ES-I3 (cell line): Measurements from ENCODE around the gene ZNF662.
"Not testable (repeated sequence)": the region's sequence is repeated elsewhere in the genome, so short reads cannot be mapped to it uniquely, and the experiment has no call there.

Experiments used
- H3K36me3 ChIP-seq: 2 replicates; pipeline ENCODE4 v1.6.1; 2013; ENCODE audit warnings: mild to moderate bottlenecking, low read length, control low read depth, moderate library complexity; ENCODE audit not compliant: insufficient read depth
- H3K4me1 ChIP-seq: 2 replicates; pipeline ENCODE4 v1.6.1; 2013; ENCODE audit warnings: mild to moderate bottlenecking, control low read depth, low read length; ENCODE audit not compliant: insufficient read depth
- H3K9ac ChIP-seq: 2 replicates; pipeline ENCODE4 v1.6.1; 2013; ENCODE audit warnings: low read depth, mild to moderate bottlenecking, low read length, moderate library complexity
- H3K9me3 ChIP-seq: 2 replicates; pipeline ENCODE4 v1.6.1; 2013; ENCODE audit warnings: mild to moderate bottlenecking, low read length, moderate library complexity; ENCODE audit not compliant: control insufficient read depth, insufficient read depth

The ZNF662 gene

GRCh38 chr3:42877881-42878280 lies 28.1 kb upstream of the ZNF662 start:
- Histone ChIP-seq H3K9ac (no peak overlapping the region), H3K9me3 (no peaks in the 10 kb centered on the region), H3K36me3 (no peaks in the 10 kb centered on the region), H3K4me1 (peaks cover 4% of the 10 kb centered on the region; the same call in 1 of the 2 replicates)

DNA sequence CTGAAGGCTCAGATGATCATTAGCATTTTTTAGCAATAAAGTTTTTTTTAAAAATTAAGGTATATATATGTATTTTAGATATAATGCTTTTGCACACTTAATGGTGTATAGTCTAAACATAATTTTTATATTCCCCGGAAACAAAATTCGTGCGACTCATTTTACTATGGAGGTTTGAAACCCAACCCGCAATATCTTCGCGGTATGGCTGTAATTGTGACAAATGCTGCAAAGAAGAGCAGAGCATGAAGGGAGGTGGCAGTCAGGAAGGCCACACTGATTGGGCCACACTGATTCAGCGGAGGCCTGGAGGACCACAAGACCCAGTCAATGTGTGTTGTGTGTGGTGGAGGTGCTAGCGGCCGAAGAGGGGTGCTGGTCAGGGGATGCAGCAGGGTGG lies 25.8 kb upstream of the ZNF662 start:
- H3K36me3 ChIP-seq, result no peaks in the 10 kb centered on the region
- H3K9ac ChIP-seq, result peak overlapping the region; percentile 47; the same call in 1 of the 2 replicates
- H3K4me1 ChIP-seq, result peaks cover 4% of the 10 kb centered on the region; the same call in 1 of the 2 replicates
- H3K9me3 ChIP-seq, result no peaks in the 10 kb centered on the region

GRCh38 chr3:42880601-42881451 lies 25.1 kb upstream of the ZNF662 start:
- Histone ChIP-seq H3K9me3 (no peaks in the 10 kb centered on the region), H3K36me3 (no peaks in the 10 kb centered on the region), H3K4me1 (peaks cover 5% of the 10 kb centered on the region; the same call in 1 of the 2 replicates), H3K9ac (peak overlapping the region; percentile 61)

DNA sequence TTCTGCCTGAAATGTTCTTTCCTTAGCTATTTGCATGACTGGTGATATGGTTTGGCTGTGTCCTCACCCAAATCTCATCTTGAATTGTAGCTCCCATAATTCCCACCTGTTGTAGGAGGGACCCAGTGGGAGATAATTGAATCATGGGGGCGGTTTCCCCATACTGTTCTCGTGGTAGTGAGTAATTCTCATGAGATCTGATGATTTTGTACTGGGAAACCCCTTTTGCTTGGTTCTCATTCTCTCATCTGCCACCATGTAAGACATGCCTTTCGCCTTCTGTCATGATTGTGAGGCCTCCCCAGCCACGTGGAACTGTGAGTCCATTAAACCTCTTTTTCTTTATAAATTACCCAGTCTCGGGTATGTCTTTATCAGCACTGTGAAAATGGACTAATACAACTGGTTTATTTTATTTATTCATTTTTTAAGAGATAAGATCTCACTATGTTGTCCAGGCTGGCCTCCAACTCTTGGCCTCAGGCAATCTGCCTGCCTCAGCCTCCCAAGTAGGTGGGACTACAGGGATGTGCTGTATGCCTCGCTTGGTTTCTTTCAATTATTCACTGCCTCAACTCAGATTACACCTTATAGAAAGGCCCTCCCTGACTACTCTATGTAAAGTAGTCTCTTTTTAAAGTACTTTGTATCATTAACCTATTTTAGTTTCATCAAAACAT lies 22.6 kb upstream of the ZNF662 start:
- not testable (repeated sequence) for H3K36me3 ChIP-seq, H3K9me3 ChIP-seq, H3K9ac ChIP-seq
- H3K4me1 ChIP-seq, result peaks cover 17% of the 10 kb centered on the region

DNA sequence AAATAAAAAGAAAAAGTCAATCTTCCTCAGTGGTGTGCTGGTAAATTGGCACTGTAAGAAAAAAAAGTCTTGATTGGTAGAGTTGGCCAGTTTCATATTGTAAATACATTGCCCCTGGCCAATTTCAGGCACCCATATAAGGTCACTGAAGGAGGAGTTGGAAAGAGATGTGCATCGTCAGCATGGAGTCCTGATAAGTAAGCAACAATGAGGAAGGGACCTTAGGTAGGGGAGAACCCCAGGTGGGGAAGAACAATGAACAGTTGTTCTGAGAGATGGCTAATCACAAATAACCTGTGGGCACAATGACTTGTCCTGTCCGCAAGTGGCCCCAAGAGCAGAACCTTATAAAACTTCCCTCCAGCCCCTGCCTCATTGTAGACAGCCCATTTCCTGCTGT lies 21.6 kb upstream of the ZNF662 start:
- peaks cover 17% of the 10 kb centered on the region for H3K4me1 ChIP-seq
- H3K9ac ChIP-seq, result no peak overlapping the region
- no peaks in the 10 kb centered on the region for H3K36me3 ChIP-seq
- H3K9me3 ChIP-seq, result no peaks in the 10 kb centered on the region

- no peak overlapping the region for H3K9ac ChIP-seq
- H3K4me1 ChIP-seq, result peaks cover 26% of the 10 kb centered on the region
- no peaks in the 10 kb centered on the region for H3K9me3 ChIP-seq
- no peaks in the 10 kb centered on the region for H3K36me3 ChIP-seq
These were observed 19.6 kb upstream of the ZNF662 start for GRCh38 chr3:42886294-42886822.

- Histone ChIP-seq H3K4me1 (peaks cover 31% of the 10 kb centered on the region), H3K9me3 (no peaks in the 10 kb centered on the region), H3K36me3 (no peaks in the 10 kb centered on the region)
These were observed 18.9 kb upstream of the ZNF662 start for GRCh38 chr3:42887084-42887483.

DNA sequence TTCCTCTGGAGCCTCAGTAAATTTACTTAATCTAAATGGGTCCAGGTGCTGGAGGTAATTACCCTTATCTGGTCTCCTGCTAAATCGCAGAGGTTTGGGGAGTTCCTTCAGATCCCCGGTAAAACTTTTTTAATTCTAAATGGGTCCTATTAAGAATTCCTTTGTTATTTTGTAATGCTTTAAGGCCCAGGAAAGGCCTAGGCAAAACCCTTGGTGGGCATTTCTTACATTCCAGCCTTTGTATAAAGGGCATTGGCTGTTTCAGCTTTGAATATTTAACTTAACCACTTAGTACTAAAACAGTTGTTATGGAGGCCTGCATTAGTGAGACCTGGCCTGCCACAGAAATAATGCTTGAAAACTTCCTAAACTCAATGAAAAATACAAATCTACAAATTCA lies 14.9 kb upstream of the ZNF662 start:
- Histone ChIP-seq H3K9me3 (no peaks in the 10 kb centered on the region), H3K4me1 (peaks cover 34% of the 10 kb centered on the region), H3K9ac (no peak overlapping the region), H3K36me3 (no peaks in the 10 kb centered on the region)

More at GRCh38 chr3:42887084-42887483, 18.9 kb upstream of the ZNF662 start:
- H3K9ac ChIP-seq, result no peak overlapping the region

DNA sequence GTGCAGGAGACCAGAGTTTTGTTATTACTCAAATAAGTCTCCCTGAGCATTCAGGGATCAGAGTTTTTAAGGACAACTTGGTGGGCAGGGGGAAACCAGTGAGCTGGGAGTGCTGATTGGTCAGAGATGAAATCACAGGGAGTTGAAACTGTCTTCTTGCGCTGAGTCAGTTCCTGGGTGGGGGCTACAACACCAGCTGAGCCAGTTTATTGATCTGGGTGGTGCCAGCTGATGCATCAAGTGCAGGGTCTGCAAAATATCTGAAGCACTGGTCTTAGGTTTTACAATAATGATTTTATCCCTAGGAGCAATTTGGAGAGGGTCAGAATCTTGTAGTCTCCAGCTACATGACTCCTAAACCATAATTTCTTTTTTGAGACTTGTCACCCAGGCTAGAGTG lies 13.8 kb upstream of the ZNF662 start:
- H3K36me3 ChIP-seq, result no peaks in the 10 kb centered on the region
- no peaks in the 10 kb centered on the region for H3K9me3 ChIP-seq
- H3K9ac ChIP-seq, result no peak overlapping the region
- peaks cover 24% of the 10 kb centered on the region for H3K4me1 ChIP-seq

DNA sequence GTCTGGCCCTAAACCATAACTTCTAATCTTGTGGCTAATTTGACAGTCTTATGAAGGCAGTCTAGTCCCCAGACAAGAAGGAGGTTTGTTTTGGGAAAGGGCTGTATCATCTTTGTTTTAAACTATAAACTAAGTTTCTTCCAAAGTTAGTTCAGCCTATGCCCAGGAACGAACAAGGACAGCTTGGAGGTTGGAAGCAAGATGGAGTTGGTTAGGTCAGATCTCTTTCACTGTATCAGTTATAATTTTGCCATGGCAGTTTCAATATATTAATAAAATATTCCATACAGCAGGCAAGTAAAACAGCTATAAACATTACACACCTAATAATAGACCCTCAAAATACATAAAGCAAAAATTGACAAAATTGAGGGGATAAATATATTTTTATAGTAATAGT lies 13.1 kb upstream of the ZNF662 start:
- Histone ChIP-seq H3K9me3 (no peaks in the 10 kb centered on the region), H3K9ac (no peak overlapping the region), H3K4me1 (peaks cover 24% of the 10 kb centered on the region), H3K36me3 (no peaks in the 10 kb centered on the region)

DNA sequence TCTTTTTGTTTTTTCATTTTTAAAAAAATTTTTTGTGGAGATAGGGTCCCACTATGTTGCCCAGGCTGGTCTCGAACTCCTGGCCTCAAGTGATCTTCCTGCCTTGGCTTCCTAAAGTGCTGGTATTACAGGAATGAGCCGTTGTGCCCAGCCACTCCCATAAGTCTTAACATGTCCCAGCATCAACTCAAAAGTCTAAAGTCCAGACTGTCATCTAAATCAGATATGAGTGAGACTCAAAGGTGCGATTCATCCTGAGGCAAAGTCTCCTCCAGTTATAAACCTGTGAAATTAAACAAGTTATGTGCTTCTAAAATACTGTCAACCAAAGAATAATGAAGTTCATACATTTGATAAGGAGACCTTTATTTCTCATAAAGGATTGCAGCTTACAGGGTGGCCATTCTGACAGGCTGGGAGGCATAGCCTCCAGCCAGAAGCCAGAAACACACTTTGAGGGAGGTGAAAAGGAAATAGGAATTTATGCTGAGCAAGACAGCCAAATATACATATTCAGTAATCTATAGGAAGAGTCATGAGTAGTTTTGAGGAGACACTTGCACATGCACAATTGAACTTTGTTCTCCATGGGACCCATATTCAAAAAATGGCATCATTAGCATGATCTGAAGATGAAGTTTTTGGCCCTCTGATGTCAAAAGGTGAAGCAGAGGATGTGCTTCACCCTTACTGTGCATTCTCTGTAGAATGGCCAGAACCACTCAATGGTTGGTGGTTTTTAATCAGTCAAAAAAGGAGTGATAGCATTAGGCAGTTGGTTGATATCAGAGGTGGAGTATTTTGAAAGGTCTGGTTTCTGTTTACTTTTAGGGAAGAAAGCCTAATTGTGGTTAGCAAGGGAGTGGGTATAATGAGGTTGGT lies 11.0 kb upstream of the ZNF662 start:
- Histone ChIP-seq H3K36me3 (no peaks in the 10 kb centered on the region), H3K9ac (no peak overlapping the region), H3K9me3 (no peaks in the 10 kb centered on the region), H3K4me1 (peaks cover 24% of the 10 kb centered on the region)

DNA sequence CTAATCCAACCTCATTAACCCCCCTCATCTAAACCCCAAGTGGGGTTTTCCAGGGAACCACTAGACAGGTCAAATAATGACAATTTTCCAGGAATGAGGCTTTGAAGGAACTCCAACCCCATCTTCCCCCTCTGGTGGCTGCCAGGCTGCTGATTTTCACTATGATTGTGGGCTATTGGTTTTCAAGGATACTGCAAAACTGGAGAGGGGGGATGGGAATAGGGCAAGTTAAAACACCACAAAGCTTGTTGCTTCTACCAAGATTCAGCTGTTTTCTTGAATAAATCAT lies 10.4 kb upstream of the ZNF662 start:
- Histone ChIP-seq H3K4me1 (peaks cover 19% of the 10 kb centered on the region), H3K9me3 (no peaks in the 10 kb centered on the region), H3K9ac (no peak overlapping the region), H3K36me3 (no peaks in the 10 kb centered on the region)

DNA sequence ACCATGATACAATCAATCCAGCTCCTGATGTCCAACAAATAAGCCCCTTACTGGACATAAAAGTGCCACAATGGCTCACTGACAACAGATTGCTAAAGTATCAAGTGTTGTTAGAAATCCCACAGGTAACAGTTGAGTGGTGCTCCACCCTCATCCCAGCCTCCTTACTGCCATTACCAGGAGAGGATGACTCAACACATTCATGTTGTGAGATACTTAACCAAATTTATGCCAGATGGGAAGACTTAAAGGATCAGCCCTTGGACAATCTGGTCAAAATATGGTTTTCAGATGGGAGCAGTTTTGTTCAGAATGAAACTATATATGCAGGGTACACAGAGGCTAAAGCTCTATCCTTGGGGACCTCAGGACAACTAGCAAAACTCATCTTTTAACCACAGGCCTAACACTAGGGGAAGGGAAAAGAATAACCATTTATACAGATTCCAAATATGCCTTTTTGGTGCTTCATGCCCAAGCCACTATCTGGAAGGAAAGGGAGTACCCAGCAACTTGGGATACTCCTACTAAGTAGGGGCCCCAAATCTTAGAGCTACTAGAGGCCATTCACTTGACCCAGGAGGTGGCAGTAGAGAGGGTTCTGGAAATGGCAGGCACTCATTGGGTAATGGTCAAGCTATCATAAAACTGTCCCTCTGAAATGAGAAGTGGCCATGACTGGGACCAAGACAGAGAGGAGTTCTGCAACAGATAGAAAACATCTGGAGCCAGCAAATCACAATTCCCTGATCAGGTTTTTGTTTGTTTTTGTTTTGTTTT lies 6.9 kb upstream of the ZNF662 start:
- H3K9me3 ChIP-seq, result no peaks in the 10 kb centered on the region
- H3K36me3 ChIP-seq, result no peaks in the 10 kb centered on the region
- no peak overlapping the region for H3K9ac ChIP-seq
- peaks cover 6% of the 10 kb centered on the region for H3K4me1 ChIP-seq
